HPDE6-E6E7 (cell line): ENCODE data around the gene CEP104.
"Not testable (repeated sequence)": the region's sequence is repeated elsewhere in the genome, so short reads cannot be mapped to it uniquely, and the experiment has no call there.

Experiments
- DNase-seq: peaks from one replicate; pipeline ENCODE4 v3.0.0; 2011; ENCODE audit warnings: missing footprints; ENCODE audit errors: extremely low spot score

CEP104 gene

GRCh38 chr1:3825356-3825755, 31.7 kb downstream of the CEP104 start:
- DNase-seq, result no peak

GRCh38 chr1:3824650-3825049, 32.4 kb downstream of the CEP104 start:
- DNase-seq, result no peak

GRCh38 chr1:3822421-3822820, 34.6 kb downstream of the CEP104 start:
- DNase-seq, result no peak

- no peak for DNase-seq
Measured at GRCh38 chr1:3821908-3822307, 35.1 kb downstream of the CEP104 start.

GRCh38 chr1:3821447-3821846, 35.6 kb downstream of the CEP104 start:
- DNase-seq, result no peak

GRCh38 chr1:3821004-3821403, 36.0 kb downstream of the CEP104 start:
- no peak for DNase-seq

GRCh38 chr1:3820316-3820715, 36.7 kb downstream of the CEP104 start:
- DNase-seq, result no peak

GRCh38 chr1:3819771-3820200, 37.2 kb downstream of the CEP104 start:
- DNase-seq, result peak; percentile 49

GRCh38 chr1:3817821-3818597, 39.0 kb downstream of the CEP104 start:
- DNase-seq, result no peak

- no peak for DNase-seq
Measured at GRCh38 chr1:3817138-3817740, 39.8 kb downstream of the CEP104 start.

GRCh38 chr1:3816331-3817137, 40.5 kb downstream of the CEP104 start:
- DNase-seq, result no peak

- no peak for DNase-seq
Measured at GRCh38 chr1:3814771-3815561, 42.0 kb downstream of the CEP104 start.

- no peak for DNase-seq
Measured at GRCh38 chr1:3814065-3814464, 42.9 kb downstream of the CEP104 start.

- DNase-seq, result no peak
Measured at GRCh38 chr1:3811595-3811911, 45.5 kb downstream of the CEP104 start.

GRCh38 chr1:3810149-3810761, 46.8 kb downstream of the CEP104 start:
- DNase-seq, result not testable (repeated sequence)

- no peak for DNase-seq
Measured at GRCh38 chr1:3809680-3810079, 47.3 kb downstream of the CEP104 start.

GRCh38 chr1:3807769-3808168, 49.2 kb downstream of the CEP104 start:
- no peak for DNase-seq

- DNase-seq, result no peak
Measured at GRCh38 chr1:3805038-3805437, 52.0 kb downstream of the CEP104 start.

GRCh38 chr1:3804627-3804944, 52.4 kb downstream of the CEP104 start:
- not testable (repeated sequence) for DNase-seq

GRCh38 chr1:3803905-3804626, 52.9 kb downstream of the CEP104 start:
- no peak for DNase-seq

GRCh38 chr1:3800795-3801194, 56.2 kb downstream of the CEP104 start:
- DNase-seq, result not testable (repeated sequence)
